Upper lobe of left lung (tissue), 4 donors: Measurements from ENCODE around the gene NTN1.

ENCODE experiments used
- CTCF ChIP-seq, 6 experiments: fragments of 450-650 bp in 4 of 6; fragments of 200-600 bp in 2 of 6; sonication (generic) in 2 of 6; IDR thresholded peaks; one replicate each; pipeline ENCODE4 v1.5.1; 2016 to 2019; ENCODE audit warnings: antibody characterized with exemption in 6 of 6
- EP300 ChIP-seq, 4 donors: sonication (generic); formaldehyde crosslinking; IDR thresholded peaks; one replicate each; pipeline ENCODE4 v1.5.1; 2017; ENCODE audit warnings: antibody characterized with exemption in 4 of 4, control low read depth in 2 of 4
- POLR2A ChIP-seq, 4 donors: fragments of 450-650 bp; IDR thresholded peaks; one replicate each; pipeline ENCODE4 v1.5.1; 2016 to 2017; ENCODE audit warnings: antibody characterized with exemption in 4 of 4, mild to moderate bottlenecking in 2 of 4

GRCh38 chr17:9226794-9227135 is 205.5 kb downstream of the NTN1 start:
- TF ChIP-seq POLR2A (IDR thresholded peaks at IDR 0.05) = no peak
- TF ChIP-seq CTCF (IDR thresholded peaks at IDR 0.05) = no peak
- no peak for TF ChIP-seq EP300 (IDR thresholded peaks at IDR 0.05)
